NOMO-1 treated with dmso at 0.1 percent for 144 hours (cell line): ENCODE results near the gene DLEC1.

ENCODE experiments used
- DNase-seq: peaks from one replicate; lab custom pipeline; 2025; ENCODE audit not compliant: unreplicated experiment; lab: John Stamatoyannopoulos, UW

The DLEC1 gene

GRCh38 chr3:38105525-38105924 is 66.5 kb downstream of the DLEC1 start:
- no peak for DNase-seq

GRCh38 chr3:38107911-38108648 is 69.1 kb downstream of the DLEC1 start:
- no peak for DNase-seq

- DNase-seq = peak; percentile 28
Measured at GRCh38 chr3:38108649-38109579, 69.9 kb downstream of the DLEC1 start.

GRCh38 chr3:38109580-38110313 is 70.7 kb downstream of the DLEC1 start:
- DNase-seq = no peak

- DNase-seq = no peak
Measured at GRCh38 chr3:38110314-38111050, 71.5 kb downstream of the DLEC1 start.

GRCh38 chr3:38111201-38111600 is 72.2 kb downstream of the DLEC1 start:
- DNase-seq = no peak

GRCh38 chr3:38111696-38112377 is 72.8 kb downstream of the DLEC1 start:
- DNase-seq = no peak

- DNase-seq = no peak
Measured at GRCh38 chr3:38112378-38112761, 73.4 kb downstream of the DLEC1 start.

- DNase-seq = no peak
Measured at GRCh38 chr3:38114052-38114874, 75.3 kb downstream of the DLEC1 start.

GRCh38 chr3:38114875-38115644 is 76.1 kb downstream of the DLEC1 start:
- no peak for DNase-seq

- DNase-seq = no peak
Measured at GRCh38 chr3:38115645-38116427, 76.8 kb downstream of the DLEC1 start.

- DNase-seq = no peak
Measured at GRCh38 chr3:38116471-38117162, 77.6 kb downstream of the DLEC1 start.

GRCh38 chr3:38117163-38117716 is 78.2 kb downstream of the DLEC1 start:
- DNase-seq = no peak

GRCh38 chr3:38117748-38118420 is 78.9 kb downstream of the DLEC1 start:
- DNase-seq = peak; percentile 41

GRCh38 chr3:38118421-38119247 is 79.6 kb downstream of the DLEC1 start:
- DNase-seq = no peak

GRCh38 chr3:38119248-38119544 is 80.2 kb downstream of the DLEC1 start:
- no peak for DNase-seq
